Measurements from ENCODE around the gene MOSPD3. TPM values are rescaled to one million over a fixed set of nuclear protein-coding genes. Genes with fewer than 3 reads are reported as not detected.

Gene MOSPD3
- total and polyA plus RNA-seq, 2 of the 8 experiments (the other 6 are each of a cell fraction or from before 2014, with no cell fraction given) = 20.7 to 21.4 TPM

DNA sequence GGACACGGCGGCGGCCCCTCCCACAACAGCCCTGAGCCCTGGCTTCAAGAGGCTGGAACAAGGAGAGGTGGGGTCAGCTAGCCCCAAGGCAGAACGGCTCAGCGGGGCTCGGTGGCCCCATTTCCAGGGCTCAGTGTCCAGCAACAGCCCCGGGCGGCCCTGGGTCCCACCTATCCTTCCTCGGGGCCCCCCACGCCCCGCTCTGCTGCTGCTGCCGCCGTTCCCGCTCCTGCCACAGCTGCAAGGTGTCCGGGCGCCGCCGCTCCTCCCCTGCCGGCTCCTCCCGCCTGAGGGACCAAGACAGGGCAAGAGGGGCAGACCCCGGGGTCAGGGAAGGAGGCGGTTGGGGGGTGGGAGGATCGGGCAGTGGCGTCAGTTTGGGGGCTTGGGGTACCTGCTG is 35.2 kb upstream of the MOSPD3 start:
- no peak overlapping the region for H3K27ac ChIP-seq (ENCODE audit: low read depth, low read length)
- DNase-seq (ENCODE audit: low read depth in 1 of 2, low spot score in 2 of 2) = no peak
- no peak overlapping the region for H2BK20ac ChIP-seq (ENCODE audit: low read length)
- H3K4me1 ChIP-seq (replicated peaks in 1 of 4; ENCODE audit: control insufficient read depth in 3 of 4, insufficient read depth in 4 of 4, low read length in 3 of 4) = peaks cover 0 to 11% (median 5%) of the 10 kb centered on the region in 4 experiments; a peak in 6 of 7 replicates
- no peaks in the 10 kb centered on the region for H3K79me2 ChIP-seq (ENCODE audit: control insufficient read depth in 1 of 2, insufficient read depth in 2 of 2, low read length in 2 of 2)
- H2BK15ac ChIP-seq (ENCODE audit: low read length) = no peak overlapping the region
- H3K23ac ChIP-seq (ENCODE audit: insufficient read length) = no peak overlapping the region
- H3K4me2 ChIP-seq (ENCODE audit: insufficient read depth in 1 of 2, low read depth in 2 of 2, low read length in 2 of 2) = no peak overlapping the region
- H3K36me3 ChIP-seq (ENCODE audit: control insufficient read depth in 2 of 4, insufficient read depth in 4 of 4, low read length in 3 of 4) = peaks cover 14 to 41% (median 36%) of the 10 kb centered on the region in 4 experiments
- no peaks in the 10 kb centered on the region for H3K9me3 ChIP-seq (ENCODE audit: insufficient read depth in 2 of 2, low read depth in 1 of 2, low read length in 1 of 2)
- no peak overlapping the region for H2BK5ac ChIP-seq (ENCODE audit: low read depth, low read length)
- TF ChIP-seq, protein P1, sequence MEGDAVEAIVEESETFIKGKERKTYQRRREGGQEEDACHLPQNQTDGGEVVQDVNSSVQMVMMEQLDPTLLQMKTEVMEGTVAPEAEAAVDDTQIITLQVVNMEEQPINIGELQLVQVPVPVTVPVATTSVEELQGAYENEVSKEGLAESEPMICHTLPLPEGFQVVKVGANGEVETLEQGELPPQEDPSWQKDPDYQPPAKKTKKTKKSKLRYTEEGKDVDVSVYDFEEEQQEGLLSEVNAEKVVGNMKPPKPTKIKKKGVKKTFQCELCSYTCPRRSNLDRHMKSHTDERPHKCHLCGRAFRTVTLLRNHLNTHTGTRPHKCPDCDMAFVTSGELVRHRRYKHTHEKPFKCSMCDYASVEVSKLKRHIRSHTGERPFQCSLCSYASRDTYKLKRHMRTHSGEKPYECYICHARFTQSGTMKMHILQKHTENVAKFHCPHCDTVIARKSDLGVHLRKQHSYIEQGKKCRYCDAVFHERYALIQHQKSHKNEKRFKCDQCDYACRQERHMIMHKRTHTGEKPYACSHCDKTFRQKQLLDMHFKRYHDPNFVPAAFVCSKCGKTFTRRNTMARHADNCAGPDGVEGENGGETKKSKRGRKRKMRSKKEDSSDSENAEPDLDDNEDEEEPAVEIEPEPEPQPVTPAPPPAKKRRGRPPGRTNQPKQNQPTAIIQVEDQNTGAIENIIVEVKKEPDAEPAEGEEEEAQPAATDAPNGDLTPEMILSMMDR (IDR thresholded peaks at IDR 0.05; ENCODE audit: control extremely low read depth in 1 of 3, insufficient read depth in 1 of 3, low read depth in 1 of 3, low read length in 3 of 3) = no peak
- TF ChIP-seq YY1 (IDR thresholded peaks at IDR 0.05; ENCODE audit: low read depth, low read length) = no peak
- TF ChIP-seq NANOG (IDR thresholded peaks at IDR 0.05; ENCODE audit: insufficient read depth, low read depth, low read length, poor library complexity, severe bottlenecking) = no peak
- TF ChIP-seq POLR2AphosphoS5 (IDR thresholded peaks at IDR 0.05; ENCODE audit: low read depth, low read length) = no peak
- no peak for TF ChIP-seq KDM1A (IDR thresholded peaks at IDR 0.05; ENCODE audit: borderline replicate concordance, low read length)
- no peak for TF ChIP-seq BRCA1 (IDR thresholded peaks at IDR 0.05; ENCODE audit: low read depth, low read length)
- H2BK12ac ChIP-seq (ENCODE audit: low read depth, low read length) = no peak overlapping the region
- ChIA-PET CTCF (ENCODE audit: partially characterized antibody) (interaction anchor here (0.9 to 3.8 kb wide), 10 partner anchors 9 to 148 kb away, joined by 3 to 16 read pairs (median 5); partner anchors contain the start of genes FBXO24, LRCH4 and MOSPD3), POLR2A (ENCODE audit: partially characterized antibody) (interaction anchor here (0.6 to 2.6 kb wide), 7 partner anchors 9 to 244 kb away, joined by 3 to 10 read pairs (median 3); partner anchors contain the start of genes FBXO24 and LRCH4)
- H4K8ac ChIP-seq (ENCODE audit: extremely low read depth, insufficient read depth, low read length) = no peak overlapping the region
- H2AK5ac ChIP-seq (ENCODE audit: low read depth, low read length) = no peak overlapping the region
- no peak overlapping the region for H3K4me3 ChIP-seq (ENCODE audit: extremely low read depth in 1 of 4, insufficient read depth in 2 of 4, low read depth in 3 of 4, low read length in 4 of 4)
- no peak overlapping the region for H3K18ac ChIP-seq (ENCODE audit: extremely low read depth, low read length)
- no peak overlapping the region for H3K4ac ChIP-seq (replicated peaks; ENCODE audit: insufficient read length, low read depth, low read length)
- no peak overlapping the region for H2BK120ac ChIP-seq (replicated peaks; ENCODE audit: low read depth, low read length)
- no peak overlapping the region for H4K91ac ChIP-seq (replicated peaks; ENCODE audit: insufficient read length, low read length)
- peaks cover 7% of the 10 kb centered on the region for H3K79me1 ChIP-seq (ENCODE audit: low read depth, low read length)
- H3K9ac ChIP-seq (replicated peaks in 1 of 4; ENCODE audit: extremely low read depth in 1 of 4, low read depth in 3 of 4, low read length in 3 of 4) = no peak overlapping the region
- H3K23me2 ChIP-seq (ENCODE audit: low read depth, low read length) = peaks cover 7% of the 10 kb centered on the region
- peaks cover 0 to 2% (median 0%) of the 10 kb centered on the region in 4 experiments; a peak in 1 of 7 replicates for H3K27me3 ChIP-seq (replicated peaks in 1 of 4; ENCODE audit: control insufficient read depth in 3 of 4, extremely low read depth in 1 of 4, insufficient read depth in 3 of 4, low read length in 3 of 4)
- H3K14ac ChIP-seq (ENCODE audit: insufficient read length) = no peak overlapping the region
- no peak overlapping the region for H3K56ac ChIP-seq (replicated peaks; ENCODE audit: insufficient read length, low read depth, low read length)
- no peak for FAIRE-seq
- H4K5ac ChIP-seq (ENCODE audit: insufficient read length, low read depth, low read length) = no peak overlapping the region
- no peak overlapping the region for H2AFZ ChIP-seq (ENCODE audit: low read length)
- 88% methylated on average over 5 of the region's 24 CpGs; no CpG with 5 or more reads in 1 of the 2 experiments for whole genome bisulfite sequencing, 2 experiments (ENCODE audit: extremely low coverage in 1 of 2, insufficient coverage in 1 of 2, insufficient read length in 1 of 2, insufficient replicate concordance in 2 of 2, low coverage in 1 of 2, low lambda C conversion rate in 2 of 2, missing lambda C conversion rate in 1 of 2)
- peaks cover 2 to 17% of the 10 kb centered on the region in 2 experiments for H4K20me1 ChIP-seq (replicated peaks in 1 of 2; ENCODE audit: control insufficient read depth in 1 of 2, insufficient read depth in 2 of 2, low read length in 2 of 2)
